ENCODE data around the gene HAND1. TPM values are rescaled to one million over a fixed set of nuclear protein-coding genes. Genes with fewer than 3 reads are reported as not detected.

Gene HAND1
- total RNA-seq, 2 experiments from 2014 or later, result not detected

DNA sequence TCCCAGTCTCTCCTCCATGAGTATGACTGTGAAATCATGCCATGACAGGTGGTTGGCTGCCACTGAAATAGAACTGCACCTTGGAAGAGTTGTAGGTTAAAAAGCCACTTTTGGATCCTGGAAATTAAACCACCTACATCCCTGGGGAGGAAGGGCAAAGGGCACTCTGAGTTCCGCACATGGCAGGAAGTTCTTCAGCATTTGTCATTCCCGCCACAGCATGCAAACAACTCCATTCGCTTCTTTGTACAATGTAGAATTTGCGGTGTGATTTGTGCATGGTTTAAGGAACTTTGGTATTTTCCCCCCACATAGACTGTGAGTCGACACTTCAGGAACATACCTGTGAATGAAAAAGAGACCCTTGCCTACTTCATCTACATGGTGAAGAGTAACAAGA is 22.4 kb downstream of the HAND1 start:
- CTCF ChIA-PET, result interaction anchor here (1.0 kb wide), 1 partner anchor 158 kb away, joined by 3 read pairs; no protein-coding TSS in a partner anchor
- peaks cover 2% of the 10 kb centered on the region for H3K4me1 Mint-ChIP-seq (ENCODE audit: low read depth)
- DNase-seq (no peak), ATAC-seq (no peak)
- no peaks in the 10 kb centered on the region for H3K27me3 Mint-ChIP-seq
- H3K4me3 Mint-ChIP-seq, result no peak overlapping the region
- peaks cover 32% of the 10 kb centered on the region for H3K36me3 Mint-ChIP-seq (ENCODE audit: low read depth)
- POLR2A ChIA-PET, result no interaction called here
- H3K9me3 Mint-ChIP-seq, result no peaks in the 10 kb centered on the region
- H3K27ac Mint-ChIP-seq, result no peak overlapping the region
- intact Hi-C loops (cut with micrococcal nuclease), result no loop called here
- TF ChIP-seq CTCF (IDR thresholded peaks at IDR 0.05), result no peak

- POLR2A ChIA-PET, result no interaction called here
- DNase-seq (no peak), ATAC-seq (no peak)
- Mint-ChIP-seq H3K27me3 (no peaks in the 10 kb centered on the region), H3K9me3 (no peaks in the 10 kb centered on the region), H3K4me1 (ENCODE audit: low read depth) (peaks cover 32% of the 10 kb centered on the region), H3K27ac (no peak overlapping the region), H3K36me3 (ENCODE audit: low read depth) (peaks cover 31% of the 10 kb centered on the region), H3K4me3 (no peak overlapping the region)
- no peak for TF ChIP-seq CTCF (IDR thresholded peaks at IDR 0.05)
- intact Hi-C loops (cut with micrococcal nuclease), result no loop called here
- CTCF ChIA-PET, result interaction anchor here (1.3 to 1.4 kb wide), 2 partner anchors 15 to 41 kb away, joined by 3 to 7 read pairs; no protein-coding TSS in a partner anchor
Observed at GRCh38 chr5:154451957-154452356, 26.1 kb downstream of the HAND1 start.

DNA sequence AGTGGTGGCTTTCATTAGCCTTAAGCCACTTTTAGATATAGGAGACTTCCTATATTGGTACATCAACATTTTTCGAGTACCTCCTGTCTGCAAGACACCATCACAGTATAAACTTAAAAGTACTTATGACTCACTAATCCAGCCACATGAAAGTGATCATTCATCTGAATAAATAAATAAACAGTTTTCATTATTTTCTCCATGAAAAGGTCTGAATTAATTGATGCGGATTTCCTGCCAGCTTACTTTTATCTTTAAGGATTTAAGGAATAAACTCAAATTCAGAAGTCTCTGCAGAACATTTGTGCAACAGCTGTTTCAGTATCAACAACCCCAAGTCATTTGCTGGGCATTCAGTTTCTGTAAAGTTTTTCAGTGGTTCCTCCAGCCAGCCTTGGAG is 28.2 kb downstream of the HAND1 start:
- Mint-ChIP-seq H3K27ac (no peak overlapping the region), H3K27me3 (no peaks in the 10 kb centered on the region), H3K4me1 (ENCODE audit: low read depth) (peaks cover 32% of the 10 kb centered on the region), H3K36me3 (ENCODE audit: low read depth) (peaks cover 22% of the 10 kb centered on the region), H3K4me3 (no peak overlapping the region), H3K9me3 (no peaks in the 10 kb centered on the region)
- ChIA-PET CTCF (interaction anchor here (1.3 to 4.6 kb wide), 2 partner anchors 18 to 475 kb away, joined by 3 to 27 read pairs; no protein-coding TSS in a partner anchor), POLR2A (no interaction called here)
- intact Hi-C loops (cut with micrococcal nuclease), result no loop called here
- no peak for TF ChIP-seq CTCF (IDR thresholded peaks at IDR 0.05)
- ATAC-seq (no peak), DNase-seq (no peak)

GRCh38 chr5:154447089-154447725 is 30.8 kb downstream of the HAND1 start:
- H3K4me1 Mint-ChIP-seq (ENCODE audit: low read depth), result peaks cover 41% of the 10 kb centered on the region
- no peaks in the 10 kb centered on the region for H3K9me3 Mint-ChIP-seq
- CTCF ChIA-PET, result interaction anchor here (1.0 to 4.6 kb wide), 5 partner anchors 20 to 256 kb away, joined by 3 to 27 read pairs (median 3); no protein-coding TSS in a partner anchor
- no peak for ATAC-seq
- POLR2A ChIA-PET, result interaction anchor here (1.5 kb wide), 1 partner anchor 23 kb away, joined by 4 read pairs; no protein-coding TSS in a partner anchor
- DNase-seq, result no peak
- H3K36me3 Mint-ChIP-seq (ENCODE audit: low read depth), result peaks cover 17% of the 10 kb centered on the region
- H3K27me3 Mint-ChIP-seq, result no peaks in the 10 kb centered on the region
- H3K27ac Mint-ChIP-seq, result peak overlapping the region; percentile 48
- TF ChIP-seq CTCF (IDR thresholded peaks at IDR 0.05), result no peak
- H3K4me3 Mint-ChIP-seq, result peak overlapping the region; percentile 85
- intact Hi-C loops (cut with micrococcal nuclease), result no loop called here
